HG02759 (cell line): Measurements from ENCODE around the gene CHD9.
"Not testable (repeated sequence)": the region's sequence is repeated elsewhere in the genome, so short reads cannot be mapped to it uniquely, and the experiment has no call there.

Experiments
- ATAC-seq: cut with Tn5 transposase; IDR thresholded peaks from one replicate; pipeline ENCODE4 v1.9.1; 2021; ENCODE audit warnings: mild to moderate bottlenecking, moderate library complexity; ENCODE audit not compliant: unreplicated experiment

CHD9 gene

DNA sequence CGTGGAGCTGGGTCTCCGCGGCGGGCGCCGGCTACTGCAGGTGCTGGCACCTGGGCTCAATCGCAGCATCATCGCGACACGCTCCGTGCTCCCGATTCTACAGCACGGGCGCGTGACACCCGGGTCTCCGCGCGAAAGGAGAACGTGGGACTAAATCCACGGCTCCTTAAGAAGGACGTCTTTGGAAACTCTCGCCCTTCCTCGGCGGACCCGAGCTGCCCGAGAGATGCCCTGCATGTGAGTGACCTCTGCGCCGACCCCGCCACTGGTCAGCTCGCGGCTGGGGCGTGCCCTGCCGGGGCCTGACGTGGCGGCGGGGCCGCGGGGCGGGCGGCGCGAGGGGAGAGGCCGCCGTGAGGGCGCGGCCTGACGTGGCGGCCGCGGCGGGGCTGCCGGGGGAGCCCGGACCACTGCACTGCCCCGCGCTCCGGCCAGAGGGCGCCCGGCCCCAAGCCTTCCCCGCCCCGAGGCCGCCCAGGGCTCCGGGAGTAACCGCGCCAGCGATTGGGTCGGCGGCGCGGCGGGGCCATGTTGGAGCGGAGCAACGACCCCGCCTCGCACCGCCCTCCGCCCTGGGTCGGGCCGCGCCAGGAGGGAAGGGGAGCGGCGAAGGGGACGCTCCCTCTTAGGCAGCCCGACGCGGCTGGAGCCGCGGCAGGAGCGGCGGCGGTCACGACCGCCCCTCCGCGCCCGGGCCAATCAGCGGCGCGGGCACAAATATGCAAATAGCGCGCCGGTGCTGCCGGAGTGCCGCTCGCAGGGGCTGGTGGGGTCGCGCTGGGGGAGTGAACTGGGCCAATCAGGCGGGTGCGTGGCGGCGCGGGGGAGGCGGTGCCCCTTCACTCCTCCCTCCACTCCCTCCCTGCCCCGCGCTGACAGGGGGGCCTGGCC lies 75.6 kb downstream of the CHD9 start:
- ATAC-seq: peak; percentile 80

DNA sequence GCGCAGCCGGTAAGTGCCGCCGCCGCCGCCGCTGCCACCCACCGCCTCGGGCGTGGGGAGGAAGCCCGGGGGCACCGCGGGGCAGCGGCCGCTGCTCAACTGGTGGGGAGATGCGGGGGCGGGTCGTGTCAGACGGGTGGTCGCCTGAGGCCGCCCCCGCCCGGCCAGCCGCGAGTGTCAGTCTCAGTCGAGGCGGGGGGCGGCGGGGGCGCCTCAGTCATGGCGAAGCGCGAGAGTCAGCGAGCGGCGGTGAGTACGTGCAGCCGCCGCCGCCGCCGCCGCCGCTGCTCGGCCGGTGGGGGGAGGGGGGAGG lies 76.2 kb downstream of the CHD9 start:
- ATAC-seq: peak; percentile 2

DNA sequence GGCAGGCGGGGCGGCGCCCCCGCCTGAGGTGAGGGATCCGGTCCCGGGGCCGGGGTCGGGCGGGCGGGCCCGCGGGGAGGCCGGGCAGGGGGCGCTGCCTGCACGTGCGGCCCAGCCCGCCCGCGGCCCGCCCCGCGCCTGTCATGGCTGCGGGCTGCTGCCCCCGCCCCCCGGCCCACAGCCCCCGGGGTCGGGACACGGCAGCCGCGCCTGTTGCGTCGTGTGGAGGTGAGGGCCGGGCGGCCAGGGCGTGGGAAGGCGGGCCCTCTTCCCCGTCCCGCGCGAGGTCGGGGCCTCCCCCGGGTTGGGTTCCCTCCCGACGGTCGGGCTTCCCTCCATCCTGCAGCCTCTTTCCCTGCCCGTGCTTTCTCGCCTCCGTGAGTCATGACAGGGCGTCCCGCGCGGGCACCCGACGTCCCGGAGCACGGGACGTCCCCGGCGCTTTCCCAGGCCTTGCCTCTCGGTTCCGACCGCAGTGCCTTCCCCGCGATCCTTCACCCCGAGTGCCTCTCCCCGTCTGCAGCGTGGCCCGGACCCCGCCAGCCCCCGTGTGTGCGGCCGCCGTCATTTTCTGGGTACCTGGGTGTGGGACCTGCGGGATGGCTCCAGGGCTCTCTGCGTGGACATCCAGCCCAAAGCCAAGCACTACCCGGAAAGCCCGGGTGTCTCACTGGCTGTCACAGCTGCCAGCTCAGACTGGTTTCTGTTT lies 76.7 kb downstream of the CHD9 start:
- ATAC-seq: peak; percentile 25

DNA sequence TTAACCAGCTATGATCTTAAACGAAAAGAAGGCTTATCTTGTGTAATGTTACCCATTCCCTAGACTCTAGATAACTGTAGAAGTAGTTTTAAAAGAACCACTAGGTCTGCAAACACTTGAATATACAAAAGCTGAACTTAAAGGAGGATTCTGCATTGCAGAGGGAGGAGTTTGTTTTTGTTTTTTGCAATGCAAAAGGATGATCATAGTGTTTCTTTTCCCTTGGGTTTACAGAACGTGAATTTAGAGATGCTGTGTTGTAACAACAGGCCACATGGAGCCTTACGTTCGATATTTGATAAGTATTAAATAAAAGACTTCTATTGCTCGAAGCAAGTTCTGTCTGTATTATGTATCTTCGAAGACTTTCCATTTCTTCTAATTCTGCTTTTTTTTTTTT lies 77.6 kb downstream of the CHD9 start:
- no peak for ATAC-seq

DNA sequence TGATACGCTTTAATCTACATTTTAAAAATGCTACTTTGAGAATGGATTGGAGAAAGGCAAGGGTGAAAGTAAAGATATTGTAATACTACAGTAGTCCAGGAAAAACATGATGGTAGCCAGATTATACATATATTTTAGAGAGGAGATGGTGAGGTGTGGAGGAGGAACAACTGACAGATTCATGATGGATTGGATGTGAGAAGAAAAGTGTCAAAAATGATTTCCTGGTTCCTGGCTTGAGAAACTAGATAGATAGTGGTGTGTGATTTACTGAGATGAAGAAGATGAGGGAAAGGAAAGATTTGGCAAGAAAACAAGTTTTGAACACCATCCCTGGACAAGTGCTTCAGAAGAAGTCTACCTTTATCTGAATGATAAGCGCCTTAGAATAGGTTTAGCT lies 80.5 kb downstream of the CHD9 start:
- no peak for ATAC-seq

DNA sequence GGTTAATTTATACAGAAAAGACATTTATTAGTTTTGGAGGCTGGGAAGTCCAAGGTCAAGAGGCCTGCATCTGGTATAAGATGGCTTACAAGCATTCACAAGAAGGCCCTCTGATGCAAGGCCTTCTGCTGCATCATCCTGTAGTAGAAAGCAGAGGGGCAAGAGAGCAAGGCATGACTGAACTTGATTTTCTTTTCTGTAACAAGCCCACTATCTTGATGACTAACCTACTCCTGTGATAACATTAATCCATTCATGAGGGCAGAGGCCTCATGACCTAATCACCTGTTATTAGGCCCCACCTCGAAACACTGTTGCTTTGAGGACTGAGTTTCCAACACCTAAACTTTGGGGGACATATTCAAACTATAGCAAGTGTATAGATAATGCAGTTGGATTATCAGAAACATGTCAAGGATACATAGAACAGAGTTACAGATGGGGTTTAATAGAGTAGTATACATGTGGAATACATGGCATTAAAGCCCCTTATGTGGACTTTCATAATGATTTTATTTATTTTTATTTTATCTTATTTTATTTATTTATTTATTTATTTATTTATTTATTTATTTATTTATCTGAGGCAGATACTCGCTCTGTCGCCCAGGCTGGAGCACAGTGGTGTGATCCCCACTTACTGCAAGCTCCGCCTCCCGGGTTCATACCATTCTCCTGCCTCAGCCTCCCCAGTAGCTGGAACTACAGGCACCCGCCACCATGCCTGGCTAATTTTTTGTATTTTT lies 88.2 kb downstream of the CHD9 start:
- ATAC-seq: no peak

DNA sequence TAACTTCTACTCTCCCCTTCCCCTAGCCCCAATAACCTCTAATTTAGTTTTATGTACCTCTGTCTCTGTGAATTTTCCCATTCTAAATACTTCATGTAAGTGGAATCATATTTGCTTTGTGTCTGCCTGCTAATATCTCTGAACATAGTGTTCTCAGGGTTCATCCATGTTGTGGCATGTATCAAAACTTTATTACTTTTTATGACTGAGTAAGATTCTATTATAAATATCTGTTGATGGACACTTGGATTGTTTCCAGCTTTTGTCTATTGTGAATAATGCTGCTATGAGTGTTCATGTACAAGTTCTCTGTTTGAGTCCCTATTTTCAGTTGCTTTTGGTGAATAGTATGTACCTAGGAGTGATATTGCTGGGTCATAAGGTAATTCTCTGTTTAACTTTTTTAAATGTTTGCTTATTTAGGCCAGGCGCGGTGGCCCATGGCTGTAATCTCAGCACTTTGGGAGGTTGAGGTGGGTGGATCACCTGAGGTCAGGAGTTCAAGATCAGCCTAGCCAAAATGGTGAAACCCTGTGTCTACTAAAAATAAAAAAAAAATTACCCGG lies 92.8 kb downstream of the CHD9 start:
- no peak for ATAC-seq

DNA sequence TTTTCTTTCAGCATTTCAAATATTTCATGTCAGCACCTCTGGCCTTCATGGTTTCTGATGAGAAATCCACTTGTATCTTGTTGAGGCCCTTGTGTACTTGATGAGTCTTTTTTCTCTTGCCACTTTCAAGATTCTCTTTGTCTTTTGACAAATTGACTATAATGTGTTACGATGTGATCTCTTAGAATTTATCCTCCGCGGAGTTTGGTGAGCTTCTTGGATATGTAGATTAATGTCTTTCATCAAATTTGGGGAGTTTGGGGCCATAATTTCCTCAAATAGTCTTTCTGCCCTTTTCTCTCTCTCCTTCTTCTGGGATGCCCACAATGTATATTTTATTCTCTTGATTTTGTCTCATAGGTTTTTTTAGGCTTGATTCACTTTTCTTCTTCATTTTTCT lies 96.0 kb downstream of the CHD9 start:
- no peak for ATAC-seq

DNA sequence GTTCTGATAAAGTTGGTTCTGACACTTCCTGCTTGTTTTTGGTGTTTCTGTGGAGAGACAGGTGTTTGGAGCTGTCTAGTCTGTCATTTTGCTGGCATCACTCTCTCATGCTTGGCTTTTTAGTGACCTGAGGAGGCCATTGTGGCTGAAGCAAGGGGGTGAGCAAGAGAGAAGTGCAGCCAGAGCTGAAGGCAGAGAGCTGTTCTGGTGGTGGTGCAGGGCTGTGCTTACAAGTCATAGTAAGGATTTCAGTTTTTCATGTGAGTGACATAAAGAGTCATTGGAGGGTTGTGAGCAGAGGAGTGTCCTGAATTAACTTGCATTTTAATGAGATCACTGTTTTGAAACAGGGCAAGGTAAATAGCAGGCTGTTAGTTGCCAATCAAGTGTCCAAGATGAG lies 97.5 kb downstream of the CHD9 start:
- no peak for ATAC-seq

DNA sequence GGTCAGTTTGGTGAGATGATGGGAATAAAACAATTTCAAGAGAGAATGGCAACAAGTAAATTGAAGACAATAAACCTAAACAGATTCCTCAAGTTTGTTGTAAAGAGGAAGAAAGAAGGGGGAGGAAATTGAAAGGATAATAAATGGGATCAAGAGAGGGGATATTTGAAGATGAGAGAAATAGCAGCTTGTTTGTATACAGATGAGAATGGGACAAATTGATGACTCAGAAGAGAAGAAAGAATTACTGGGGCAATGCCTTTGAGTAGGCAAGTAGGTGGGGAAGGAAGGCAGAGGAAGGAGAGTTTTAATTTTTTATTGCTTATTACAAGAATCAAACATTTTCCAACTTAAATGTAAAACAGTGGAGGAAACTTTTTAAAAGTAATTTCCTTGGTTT lies 98.3 kb downstream of the CHD9 start:
- no peak for ATAC-seq

DNA sequence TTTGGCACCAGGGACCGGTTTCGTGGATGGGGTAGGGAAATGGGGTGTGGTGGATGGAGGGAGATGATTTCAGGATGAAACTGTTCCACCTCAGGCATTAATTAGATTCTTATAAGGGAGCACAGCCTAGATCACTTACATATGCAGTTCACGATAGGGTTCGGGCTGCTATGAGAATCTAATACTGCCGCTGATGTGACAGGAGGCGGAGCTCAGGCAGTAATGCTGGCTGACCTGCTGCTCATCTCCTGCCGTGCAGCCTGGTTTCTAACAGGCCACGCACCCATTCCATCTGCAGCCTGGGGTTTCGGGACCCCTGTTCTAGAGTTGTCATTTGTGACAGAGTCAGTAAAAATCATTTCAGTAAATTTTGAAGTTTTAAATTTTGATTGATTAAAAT lies 99.7 kb downstream of the CHD9 start:
- ATAC-seq: no peak

DNA sequence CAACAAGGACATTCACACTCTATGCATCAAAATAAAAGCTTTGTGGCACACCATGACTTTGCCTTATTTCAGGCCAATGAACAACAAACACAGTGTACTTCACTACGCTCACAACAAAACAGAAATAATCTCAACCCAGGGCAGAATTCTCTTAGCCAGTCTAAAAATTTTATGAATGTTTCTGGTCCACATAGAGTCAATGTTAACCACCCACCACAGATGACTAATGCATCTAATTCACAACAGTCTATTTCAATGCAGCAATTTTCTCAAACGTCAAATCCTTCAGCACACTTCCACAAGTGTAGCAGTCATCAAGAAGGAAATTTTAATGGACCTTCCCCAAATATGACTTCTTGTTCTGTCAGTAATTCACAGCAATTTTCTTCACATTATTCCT lies 101.7 kb downstream of the CHD9 start:
- no peak for ATAC-seq

DNA sequence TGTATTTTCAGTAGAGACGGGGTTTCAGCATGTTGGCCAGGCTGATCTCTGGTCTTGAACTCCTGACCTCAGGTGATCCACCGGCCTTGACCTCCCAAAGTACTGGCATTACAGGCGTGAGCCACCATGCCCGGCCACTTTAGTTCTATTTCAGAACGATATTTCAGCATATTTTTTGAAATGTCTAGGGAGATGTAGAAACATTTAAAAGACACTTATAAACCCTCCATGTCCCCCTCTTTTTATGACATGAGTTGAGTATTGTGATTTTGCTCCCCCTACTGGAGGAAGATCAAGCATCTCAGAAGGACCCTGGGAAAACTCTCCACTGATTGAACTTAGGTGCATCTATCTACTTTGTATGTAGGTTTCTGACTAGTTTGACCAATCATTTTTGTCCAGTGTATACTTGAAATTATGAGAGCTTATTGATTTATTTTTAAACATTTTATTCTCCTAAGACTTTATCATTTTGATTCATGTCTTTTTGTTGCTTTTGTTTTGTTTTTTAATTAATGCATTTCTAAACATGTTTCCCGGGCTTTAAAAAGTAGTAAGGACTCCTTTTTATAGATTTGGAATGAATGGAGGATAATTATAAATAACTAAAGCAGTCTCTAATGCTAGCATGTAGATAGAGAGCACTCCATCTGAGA lies 105.1 kb downstream of the CHD9 start:
- ATAC-seq: peak; percentile 77

DNA sequence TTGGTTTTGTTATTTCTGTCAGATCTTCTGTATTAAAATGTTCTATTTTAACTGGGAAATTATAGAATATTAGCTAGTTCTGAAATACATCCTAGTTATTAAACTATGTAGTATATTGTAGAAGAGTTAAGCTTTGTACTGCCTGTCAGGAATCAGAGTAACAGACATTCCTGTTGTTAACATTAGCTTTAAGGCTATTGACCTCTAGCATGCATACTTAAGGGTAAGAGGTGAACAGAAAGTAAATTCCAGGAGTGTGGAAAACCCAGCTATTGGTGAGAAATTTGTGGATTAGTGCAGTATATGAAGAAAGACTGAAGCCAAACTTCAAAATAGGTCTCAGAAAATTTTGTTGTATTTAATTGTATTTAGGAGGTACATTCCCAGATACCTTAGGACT lies 111.3 kb downstream of the CHD9 start:
- ATAC-seq: no peak

DNA sequence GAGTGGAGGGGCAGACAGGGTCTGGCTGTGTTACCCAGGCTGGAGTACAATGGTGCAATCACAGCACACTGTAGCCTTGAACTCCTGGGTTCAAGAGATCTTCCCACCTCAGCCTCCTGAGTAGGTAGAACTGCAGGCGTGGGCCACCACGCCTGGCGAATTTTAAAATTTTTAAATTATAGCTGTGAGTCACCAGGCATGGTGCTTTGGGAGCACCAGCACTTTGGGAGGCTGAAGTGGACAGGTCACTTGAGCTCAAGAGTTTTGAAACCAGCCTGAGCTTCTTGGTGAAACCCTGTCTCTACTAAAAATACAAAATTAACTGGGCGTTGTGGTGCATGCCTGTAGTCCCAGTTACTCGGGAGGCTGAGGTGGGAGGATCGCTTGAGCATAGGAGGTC lies 114.0 kb downstream of the CHD9 start:
- no peak for ATAC-seq

DNA sequence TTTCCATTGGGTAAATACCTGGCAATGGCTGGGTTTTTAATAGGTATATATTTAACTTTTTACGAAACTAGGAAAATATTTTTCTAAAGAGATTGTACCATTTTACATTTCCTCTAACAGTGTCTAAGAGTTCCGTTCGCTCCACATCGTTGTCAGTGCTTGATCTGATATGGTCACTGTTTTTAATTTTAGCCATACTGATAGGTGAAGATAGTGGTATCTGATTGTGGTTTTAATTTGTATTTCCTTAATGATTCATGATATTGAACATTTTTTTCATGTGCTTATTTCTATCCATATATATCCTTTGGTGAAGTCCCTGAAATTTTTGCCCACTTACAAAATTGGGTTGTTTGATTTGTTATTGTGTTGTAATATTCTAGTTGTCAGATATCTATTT lies 117.7 kb downstream of the CHD9 start:
- ATAC-seq: no peak

DNA sequence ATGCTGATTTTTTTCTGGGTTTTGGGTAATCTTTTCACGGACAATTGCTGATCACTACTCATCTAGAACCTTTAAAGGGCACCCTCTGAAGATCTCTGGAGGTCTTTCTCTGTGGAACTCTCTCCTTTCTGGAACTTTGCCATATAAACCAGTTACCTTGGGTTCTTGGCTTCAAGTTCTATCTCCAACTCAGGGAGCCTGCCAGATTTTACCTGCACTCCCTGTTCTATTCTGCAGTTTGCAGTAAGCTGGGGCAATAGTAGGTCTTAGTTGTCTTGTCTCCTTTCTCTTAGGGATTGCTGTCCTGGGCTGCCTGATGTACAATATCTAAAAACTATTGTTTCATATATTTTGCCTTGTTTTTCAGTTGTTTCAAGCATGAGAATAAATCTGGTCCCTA lies 120.3 kb downstream of the CHD9 start:
- ATAC-seq: no peak

DNA sequence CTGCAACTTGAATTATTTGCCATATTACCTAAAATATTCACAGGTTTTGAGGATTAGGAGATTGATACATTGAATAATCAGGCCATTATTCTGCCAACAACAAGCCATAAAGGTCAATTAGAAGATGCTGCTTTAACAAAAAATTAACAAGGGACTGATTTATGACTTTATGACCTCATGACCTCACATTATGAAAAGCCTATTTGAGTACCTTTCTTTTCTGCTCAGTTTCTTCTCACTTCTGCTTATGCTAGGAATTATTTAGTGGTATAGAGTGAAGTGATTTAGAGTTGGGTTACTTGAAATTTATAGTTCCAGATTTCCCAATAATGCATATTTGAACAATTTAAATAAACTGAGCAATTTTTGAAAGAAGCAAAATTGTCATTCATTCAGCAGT lies 121.6 kb downstream of the CHD9 start:
- ATAC-seq: no peak

DNA sequence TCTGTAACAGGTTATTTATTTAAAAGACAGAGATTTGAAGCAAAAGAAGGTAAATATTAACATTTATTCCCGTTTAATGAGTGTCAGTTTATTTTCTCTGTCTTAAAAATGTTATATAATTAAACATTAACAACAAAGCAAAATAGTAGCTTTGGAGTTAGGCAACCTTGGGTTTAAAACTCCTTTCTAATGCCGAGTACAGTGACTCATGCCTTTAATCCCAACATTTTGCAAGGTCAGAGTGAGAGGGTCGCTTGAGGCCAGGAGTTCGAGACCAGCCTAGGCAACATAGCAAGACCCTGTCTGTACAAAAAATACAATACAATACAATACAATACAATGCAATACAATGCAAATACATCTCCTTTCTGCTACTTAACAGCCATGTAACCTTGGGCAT lies 128.7 kb downstream of the CHD9 start:
- no peak for ATAC-seq

DNA sequence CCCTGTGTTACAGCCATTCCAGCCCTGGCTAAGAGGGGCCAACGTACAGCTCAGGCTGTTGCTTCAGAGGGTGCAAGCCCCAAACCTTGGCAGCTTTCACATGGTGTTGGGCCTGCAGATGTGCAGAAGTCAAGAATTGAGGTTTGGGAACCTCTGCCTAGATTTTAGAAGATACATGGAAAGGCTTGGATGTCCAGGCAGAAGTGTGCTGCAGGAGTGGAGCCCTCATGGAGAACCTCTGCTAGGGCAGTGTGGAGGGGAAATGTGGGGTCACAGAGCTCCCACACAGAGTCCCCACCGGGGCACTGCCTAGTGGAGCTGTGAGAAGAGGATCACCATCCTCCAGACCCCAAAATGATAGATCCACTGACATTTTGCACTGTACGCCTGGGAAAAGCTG lies 130.9 kb downstream of the CHD9 start:
- ATAC-seq: not testable (repeated sequence)

DNA sequence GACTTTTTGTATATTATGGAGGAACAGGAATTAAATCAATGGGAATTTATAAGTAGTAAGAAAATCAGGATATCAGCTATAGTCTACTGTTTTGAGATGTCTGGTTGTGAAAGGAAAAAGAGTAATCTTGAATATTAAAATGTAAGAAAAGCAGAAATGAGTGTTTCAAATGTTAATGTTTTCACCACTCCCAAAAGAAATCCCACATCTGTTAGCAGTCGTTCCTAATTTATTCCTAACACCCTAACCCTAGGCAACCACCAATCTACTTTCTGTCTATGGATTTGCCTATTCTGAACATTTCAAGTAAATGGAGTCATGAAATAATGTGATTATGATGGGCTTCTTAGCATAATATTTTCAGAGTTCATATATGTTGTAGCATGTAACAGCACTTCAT lies 133.0 kb downstream of the CHD9 start:
- no peak for ATAC-seq
